GM21619 (cell line): ENCODE measurements around the gene CADPS.

Source experiments
- ATAC-seq: cut with Tn5 transposase; IDR thresholded peaks from one replicate; pipeline ENCODE4 v1.9.1; 2021; ENCODE audit not compliant: unreplicated experiment

The CADPS gene

GRCh38 chr3:62378921-62379320 lies 496.3 kb downstream of the CADPS start:
- no peak for ATAC-seq

GRCh38 chr3:62378311-62378789 lies 496.9 kb downstream of the CADPS start:
- ATAC-seq, result no peak

- ATAC-seq, result no peak
Measured at GRCh38 chr3:62376906-62377877, 498.0 kb downstream of the CADPS start.

- no peak for ATAC-seq
Measured at GRCh38 chr3:62376454-62376720, 498.8 kb downstream of the CADPS start.

GRCh38 chr3:62375655-62376453 lies 499.4 kb downstream of the CADPS start:
- ATAC-seq, result no peak

GRCh38 chr3:62374341-62375218 lies 500.6 kb downstream of the CADPS start:
- ATAC-seq, result no peak

GRCh38 chr3:62373714-62374333 lies 501.4 kb downstream of the CADPS start:
- no peak for ATAC-seq

- no peak for ATAC-seq
Measured at GRCh38 chr3:62373215-62373614, 502.0 kb downstream of the CADPS start, which contains the start of gene FEZF2. Gene FEZF2, minus strand, starts transcription at chr3:62373550. Its CDS starts 682 bp downstream, at chr3:62372868.

- ATAC-seq, result no peak
Measured at GRCh38 chr3:62372621-62373041, 502.6 kb downstream of the CADPS start.

- no peak for ATAC-seq
Measured at GRCh38 chr3:62371720-62372591, 503.3 kb downstream of the CADPS start.

GRCh38 chr3:62370858-62371719 lies 504.1 kb downstream of the CADPS start:
- no peak for ATAC-seq

- no peak for ATAC-seq
Measured at GRCh38 chr3:62370112-62370857, 504.9 kb downstream of the CADPS start.

GRCh38 chr3:62369476-62369743 lies 505.8 kb downstream of the CADPS start:
- no peak for ATAC-seq

- no peak for ATAC-seq
Measured at GRCh38 chr3:62368705-62369475, 506.3 kb downstream of the CADPS start.

- no peak for ATAC-seq
Measured at GRCh38 chr3:62368290-62368704, 506.9 kb downstream of the CADPS start.

- no peak for ATAC-seq
Measured at GRCh38 chr3:62367763-62368195, 507.4 kb downstream of the CADPS start.

GRCh38 chr3:62366126-62366484 lies 509.1 kb downstream of the CADPS start:
- ATAC-seq, result no peak
